ENCODE results near the gene RBM4.

- TF ChIP-seq CTCF (IDR thresholded peaks at IDR 0.05) (no peak), EP300 (IDR thresholded peaks at IDR 0.05) (no peak), POLR2A (IDR thresholded peaks at IDR 0.05) (no peak)
Observed at GRCh38 chr11:66595245-66595904, 43.1 kb upstream of the RBM4 start.
